GM21515 (cell line): ENCODE results near the gene TREML4.

Experiments
- ATAC-seq: cut with Tn5 transposase; IDR thresholded peaks from one replicate; pipeline ENCODE4 v1.9.1; 2021; ENCODE audit not compliant: unreplicated experiment

The TREML4 gene

GRCh38 chr6:41252401-41253169, 24.4 kb downstream of the TREML4 start:
- ATAC-seq, result no peak

GRCh38 chr6:41255110-41255509, 27.0 kb downstream of the TREML4 start:
- ATAC-seq, result no peak

GRCh38 chr6:41255638-41256246, 27.6 kb downstream of the TREML4 start:
- peak; percentile 28 for ATAC-seq

- ATAC-seq, result peak; percentile 89
Observed at GRCh38 chr6:41256383-41256782, 28.2 kb downstream of the TREML4 start.

- ATAC-seq, result no peak
Observed at GRCh38 chr6:41257369-41258195, 29.4 kb downstream of the TREML4 start.

GRCh38 chr6:41258196-41258493, 30.0 kb downstream of the TREML4 start:
- no peak for ATAC-seq

- ATAC-seq, result no peak
Observed at GRCh38 chr6:41262401-41262800, 34.3 kb downstream of the TREML4 start.

GRCh38 chr6:41263267-41263666, 35.1 kb downstream of the TREML4 start:
- ATAC-seq, result no peak

- ATAC-seq, result no peak
Observed at GRCh38 chr6:41266541-41266940, 38.4 kb downstream of the TREML4 start.

- ATAC-seq, result no peak
Observed at GRCh38 chr6:41268478-41268877, 40.3 kb downstream of the TREML4 start.

- no peak for ATAC-seq
Observed at GRCh38 chr6:41269166-41269565, 41.0 kb downstream of the TREML4 start.

GRCh38 chr6:41269716-41270115, 41.6 kb downstream of the TREML4 start:
- no peak for ATAC-seq

- ATAC-seq, result no peak
Observed at GRCh38 chr6:41271901-41272395, 43.8 kb downstream of the TREML4 start.

- no peak for ATAC-seq
Observed at GRCh38 chr6:41272591-41273240, 44.6 kb downstream of the TREML4 start.

- no peak for ATAC-seq
Observed at GRCh38 chr6:41273714-41274113, 45.6 kb downstream of the TREML4 start.

- no peak for ATAC-seq
Observed at GRCh38 chr6:41274256-41274655, 46.1 kb downstream of the TREML4 start.

- no peak for ATAC-seq
Observed at GRCh38 chr6:41275489-41275888, 47.3 kb downstream of the TREML4 start.

GRCh38 chr6:41277605-41278004, 49.5 kb downstream of the TREML4 start:
- ATAC-seq, result no peak

GRCh38 chr6:41278699-41279405, 50.7 kb downstream of the TREML4 start:
- ATAC-seq, result no peak

- no peak for ATAC-seq
Observed at GRCh38 chr6:41280381-41281057, 52.4 kb downstream of the TREML4 start.
